Measurements from ENCODE around the gene PCSK7.

- TF ChIP-seq CTCF (IDR thresholded peaks at IDR 0.05), result no peak
- TF ChIP-seq POLR2A (IDR thresholded peaks at IDR 0.05), result no peak
Measured at GRCh38 chr11:117220999-117221774, 10.7 kb downstream of the PCSK7 start.
